GM12892 (cell line): Measurements from ENCODE around the gene GRID1.

Experiments
- POLR2A ChIP-seq: IDR thresholded peaks from 2 replicates; pipeline ENCODE4 v1.6.1; 2011; ENCODE audit warnings: low read depth, low read length, control low read depth
- POLR2AphosphoS5 ChIP-seq: IDR thresholded peaks from 2 replicates; pipeline ENCODE4 v1.6.1; 2011; ENCODE audit warnings: low read depth, low read length, control low read depth
- TAF1 ChIP-seq: IDR thresholded peaks from 2 replicates; pipeline ENCODE4 v1.6.1; 2011; ENCODE audit warnings: low read depth, mild to moderate bottlenecking, control low read depth, low read length, borderline replicate concordance

- TF ChIP-seq POLR2AphosphoS5: no peak
- no peak for TF ChIP-seq POLR2A
- TF ChIP-seq TAF1: no peak
These were observed 268.3 kb downstream of the GRID1 start for GRCh38 chr10:86098187-86098881.
